Daoy (cell line): ENCODE measurements around the gene TBCK. TPM values are rescaled to one million over a fixed set of nuclear protein-coding genes. Genes with fewer than 3 reads are reported as not detected.
"Not testable (repeated sequence)": the region's sequence is repeated elsewhere in the genome, so short reads cannot be mapped to it uniquely, and the experiment has no call there.

Source experiments
- DNase-seq: peaks from one replicate; pipeline ENCODE4 v3.0.0-alpha.2; 2015; ENCODE audit warnings: low read depth
- total RNA-seq: library from RNA; depleted of rRNA; stranded (reverse); fragments of >200 nt; shearing (Covaris generic); gene quantifications from 2 replicates; pipeline ENCODE4 v1.2.3, GENCODE V29; 2014

The TBCK gene
- total RNA-seq, 1 experiment from 2014 or later: 7.3 TPM

- DNase-seq: not testable (repeated sequence)
These were observed 5.8 kb upstream of the TBCK start for GRCh38 chr4:106321814-106322213.

GRCh38 chr4:106321168-106321567, 5.2 kb upstream of the TBCK start:
- not testable (repeated sequence) for DNase-seq

GRCh38 chr4:106320235-106320634, 4.2 kb upstream of the TBCK start:
- no peak for DNase-seq

GRCh38 chr4:106318511-106318910, 2.5 kb upstream of the TBCK start:
- no peak for DNase-seq

- DNase-seq: no peak
These were observed 1.8 kb upstream of the TBCK start for GRCh38 chr4:106317815-106318214.

GRCh38 chr4:106316773-106317409, 882 bp upstream of the TBCK start:
- no peak for DNase-seq

- peak; percentile 28 for DNase-seq
These were observed 487 bp downstream of the TBCK start for GRCh38 chr4:106315476-106315967.

GRCh38 chr4:106314960-106315359, 1.0 kb downstream of the TBCK start:
- no peak for DNase-seq

GRCh38 chr4:106312997-106313522, 2.9 kb downstream of the TBCK start:
- no peak for DNase-seq

GRCh38 chr4:106312377-106312776, 3.6 kb downstream of the TBCK start:
- no peak for DNase-seq

- DNase-seq: no peak
These were observed 9.4 kb downstream of the TBCK start for GRCh38 chr4:106306561-106306960.

- no peak for DNase-seq
These were observed 10.5 kb downstream of the TBCK start for GRCh38 chr4:106305435-106306055.

- DNase-seq: no peak
These were observed 11.4 kb downstream of the TBCK start for GRCh38 chr4:106304632-106305031.

GRCh38 chr4:106303548-106304281, 12.3 kb downstream of the TBCK start:
- no peak for DNase-seq

- no peak for DNase-seq
These were observed 14.0 kb downstream of the TBCK start for GRCh38 chr4:106302062-106302438.

GRCh38 chr4:106301393-106302061, 14.5 kb downstream of the TBCK start:
- no peak for DNase-seq

- DNase-seq: no peak
These were observed 16.0 kb downstream of the TBCK start for GRCh38 chr4:106299977-106300376.

GRCh38 chr4:106297245-106298035, 18.6 kb downstream of the TBCK start:
- DNase-seq: no peak

- no peak for DNase-seq
These were observed 21.9 kb downstream of the TBCK start for GRCh38 chr4:106294062-106294461.

- DNase-seq: no peak
These were observed 24.3 kb downstream of the TBCK start for GRCh38 chr4:106291678-106292077.

GRCh38 chr4:106289737-106290136, 26.3 kb downstream of the TBCK start:
- no peak for DNase-seq
